Measurements from ENCODE around the gene PFN2. TPM values are rescaled to one million over a fixed set of nuclear protein-coding genes. Genes with fewer than 3 reads are reported as not detected.
"Not testable (repeated sequence)": the region's sequence is repeated elsewhere in the genome, so short reads cannot be mapped to it uniquely, and the experiment has no call there.

PFN2 gene
- total RNA-seq, 1 donor: 198 TPM

DNA sequence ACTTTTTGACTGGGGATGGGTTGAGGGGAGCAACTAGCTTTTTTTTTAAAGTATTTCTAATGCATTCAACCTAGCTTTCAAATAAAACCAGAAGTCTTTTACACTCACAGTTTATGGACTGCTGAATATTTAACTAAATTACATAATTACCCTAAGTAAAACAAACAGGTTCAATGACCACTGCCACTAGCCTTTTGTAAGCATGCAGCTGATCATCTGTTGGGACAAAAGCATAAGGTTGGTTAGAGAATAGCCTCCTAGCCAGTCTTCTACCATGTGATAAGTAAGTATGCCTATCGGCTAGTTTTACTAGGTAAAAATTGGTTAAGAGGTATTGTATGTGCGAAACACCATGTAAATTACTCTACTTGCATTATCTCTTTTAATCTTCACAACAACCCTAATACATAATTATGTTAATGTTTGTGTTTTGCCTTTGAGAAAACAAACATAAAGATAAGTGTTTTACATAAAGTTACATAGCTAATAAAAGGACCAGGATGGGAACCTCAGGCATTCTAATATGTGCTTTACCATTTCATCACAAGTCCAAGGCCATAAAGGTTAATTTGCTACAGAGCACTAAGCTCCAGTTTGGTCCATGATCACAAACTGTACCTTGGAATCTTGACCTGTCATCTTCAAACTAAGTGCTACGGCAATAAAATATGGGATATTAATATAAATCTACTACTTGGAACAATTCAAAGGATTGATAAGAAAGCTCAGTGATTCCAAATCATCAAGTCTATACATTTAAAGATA lies 13.2 kb downstream of the PFN2 start:
- TF ChIP-seq, protein P1, sequence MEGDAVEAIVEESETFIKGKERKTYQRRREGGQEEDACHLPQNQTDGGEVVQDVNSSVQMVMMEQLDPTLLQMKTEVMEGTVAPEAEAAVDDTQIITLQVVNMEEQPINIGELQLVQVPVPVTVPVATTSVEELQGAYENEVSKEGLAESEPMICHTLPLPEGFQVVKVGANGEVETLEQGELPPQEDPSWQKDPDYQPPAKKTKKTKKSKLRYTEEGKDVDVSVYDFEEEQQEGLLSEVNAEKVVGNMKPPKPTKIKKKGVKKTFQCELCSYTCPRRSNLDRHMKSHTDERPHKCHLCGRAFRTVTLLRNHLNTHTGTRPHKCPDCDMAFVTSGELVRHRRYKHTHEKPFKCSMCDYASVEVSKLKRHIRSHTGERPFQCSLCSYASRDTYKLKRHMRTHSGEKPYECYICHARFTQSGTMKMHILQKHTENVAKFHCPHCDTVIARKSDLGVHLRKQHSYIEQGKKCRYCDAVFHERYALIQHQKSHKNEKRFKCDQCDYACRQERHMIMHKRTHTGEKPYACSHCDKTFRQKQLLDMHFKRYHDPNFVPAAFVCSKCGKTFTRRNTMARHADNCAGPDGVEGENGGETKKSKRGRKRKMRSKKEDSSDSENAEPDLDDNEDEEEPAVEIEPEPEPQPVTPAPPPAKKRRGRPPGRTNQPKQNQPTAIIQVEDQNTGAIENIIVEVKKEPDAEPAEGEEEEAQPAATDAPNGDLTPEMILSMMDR (IDR thresholded peaks at IDR 0.05; ENCODE audit: insufficient read depth, low read length): no peak

DNA sequence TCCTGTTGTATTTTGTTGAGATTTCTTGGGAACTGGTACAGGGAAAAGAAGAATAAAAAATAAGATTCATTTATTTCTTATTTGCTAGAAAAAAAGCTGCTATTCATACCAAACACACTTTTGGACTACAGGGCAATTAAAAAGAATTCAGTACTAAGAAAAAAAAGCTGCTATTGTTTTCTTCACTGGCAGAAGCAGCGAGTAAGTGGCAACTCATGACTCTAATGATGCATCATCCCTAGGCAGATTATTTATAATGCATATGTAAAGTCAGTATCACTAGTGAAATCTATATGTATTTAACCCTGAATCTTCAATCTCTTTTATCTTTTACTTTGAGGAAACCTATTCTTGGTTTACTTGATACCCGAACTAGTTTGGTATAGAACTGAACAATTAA lies 15.2 kb downstream of the PFN2 start:
- peak; percentile 18 for DNase-seq (ENCODE audit: low read depth)
- TF ChIP-seq, protein P1 (IDR thresholded peaks at IDR 0.05; ENCODE audit: insufficient read depth, low read length): no peak
- no peak overlapping the region for H3K4me3 ChIP-seq (ENCODE audit: low read depth, low read length)

More for the DNA sequence above, 13.2 kb downstream of the PFN2 start:
- DNase-seq (ENCODE audit: low read depth): no peak
- no peak overlapping the region for H3K4me3 ChIP-seq (ENCODE audit: low read depth, low read length)

DNA sequence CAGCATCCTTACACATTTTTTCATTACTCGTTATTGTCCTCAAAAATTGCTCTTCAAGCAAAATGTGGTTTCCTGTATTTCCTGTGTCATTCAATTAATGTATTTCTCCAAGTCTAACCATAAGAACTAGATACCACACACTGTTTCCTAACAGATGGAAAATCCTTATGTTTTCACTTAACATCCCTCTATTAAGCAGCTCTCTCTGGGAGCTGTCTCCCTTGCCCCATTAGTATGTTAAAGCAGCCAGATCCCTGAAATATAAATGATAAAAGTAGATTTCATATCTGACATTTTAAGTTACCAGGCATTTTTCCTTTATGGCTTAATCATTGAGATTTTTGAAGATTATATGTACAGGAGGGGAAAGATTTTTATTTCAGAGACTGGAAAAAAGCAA lies 15.9 kb downstream of the PFN2 start:
- H3K4me3 ChIP-seq (ENCODE audit: low read depth, low read length): no peak overlapping the region
- no peak for DNase-seq (ENCODE audit: low read depth)
- TF ChIP-seq, protein P1 (IDR thresholded peaks at IDR 0.05; ENCODE audit: insufficient read depth, low read length): no peak

DNA sequence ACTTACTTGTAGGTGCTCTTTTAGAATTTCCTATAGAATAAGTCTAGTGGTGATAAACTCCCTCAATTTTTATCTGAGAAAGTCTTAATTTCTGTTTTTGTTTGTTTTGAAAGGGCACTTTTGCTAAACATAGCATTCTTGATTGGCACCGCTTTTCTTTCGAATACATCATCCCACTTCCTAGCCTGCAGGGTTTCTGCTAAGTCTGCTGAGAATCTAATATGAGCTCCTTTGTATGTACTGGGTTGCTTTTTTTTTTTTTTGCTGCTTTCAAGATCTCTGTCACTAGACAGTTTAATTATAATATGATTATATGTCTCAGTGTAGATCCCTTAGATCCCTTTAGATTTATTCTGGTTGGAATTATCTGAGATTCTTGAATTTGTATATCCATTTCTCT lies 21.5 kb downstream of the PFN2 start:
- H3K4me3 ChIP-seq (ENCODE audit: low read depth, low read length): no peak overlapping the region
- DNase-seq (ENCODE audit: low read depth): no peak
- TF ChIP-seq, protein P1 (IDR thresholded peaks at IDR 0.05; ENCODE audit: insufficient read depth, low read length): no peak

DNA sequence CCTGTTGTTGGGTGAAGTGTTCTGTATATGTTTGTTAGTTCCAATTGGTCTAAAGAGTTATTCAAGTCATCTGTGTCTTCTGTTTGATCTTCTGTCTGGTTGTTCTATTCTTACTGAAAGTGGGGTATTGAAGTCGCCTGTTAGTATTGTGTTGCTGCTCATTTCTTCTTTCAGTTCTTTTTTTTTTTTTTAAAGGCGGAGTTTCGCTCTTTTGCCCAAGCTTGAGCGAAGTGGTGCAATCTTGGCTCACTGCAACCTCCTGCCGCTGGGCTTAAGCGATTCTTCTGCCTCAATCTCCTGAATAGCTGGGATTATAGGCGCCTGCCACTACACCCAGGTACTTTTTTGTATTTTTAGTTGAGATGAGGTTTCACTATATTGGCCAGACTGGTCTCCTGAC lies 23.5 kb downstream of the PFN2 start:
- TF ChIP-seq, protein P1 (IDR thresholded peaks at IDR 0.05; ENCODE audit: insufficient read depth, low read length): no peak
- DNase-seq (ENCODE audit: low read depth): no peak
- no peak overlapping the region for H3K4me3 ChIP-seq (ENCODE audit: low read depth, low read length)

DNA sequence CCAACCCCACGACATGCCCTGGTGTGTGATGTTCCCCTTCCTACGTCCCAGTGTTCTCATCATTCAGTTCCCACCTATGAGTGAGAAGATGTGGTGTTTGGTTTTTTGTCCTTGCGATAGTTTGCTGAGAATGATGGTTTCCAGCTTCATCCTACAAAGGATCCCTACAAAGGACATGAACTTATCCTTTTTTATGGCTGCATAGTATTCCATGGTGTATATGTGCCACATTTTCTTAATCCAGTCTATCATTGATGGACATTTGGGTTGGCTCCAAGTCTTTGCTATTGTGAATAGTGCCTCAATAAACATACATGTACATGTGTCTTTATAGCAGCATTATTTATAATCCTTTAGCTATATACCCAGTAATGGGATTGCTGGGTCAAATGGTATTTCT lies 26.7 kb downstream of the PFN2 start:
- DNase-seq (ENCODE audit: low read depth); H3K4me3 ChIP-seq (ENCODE audit: low read depth, low read length): not testable (repeated sequence)

DNA sequence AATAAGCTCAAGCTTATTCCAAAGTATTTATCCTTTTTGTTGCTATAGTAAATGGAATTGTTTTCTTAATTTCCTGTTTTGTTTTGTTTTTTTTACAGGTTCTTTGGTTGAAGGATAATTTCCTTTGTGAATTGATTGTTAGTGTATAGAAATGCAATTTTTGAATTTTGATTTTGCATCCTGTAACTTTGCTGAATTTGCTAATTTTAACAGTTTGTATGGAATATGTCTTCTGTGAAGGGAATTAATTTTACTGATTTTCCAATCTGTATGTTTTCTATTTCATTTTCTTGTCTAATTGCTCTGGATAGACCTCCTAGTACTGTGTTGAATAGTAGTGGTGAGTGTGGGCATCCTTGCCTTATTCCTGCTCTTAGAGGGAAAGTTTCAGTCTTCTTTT lies 28.3 kb downstream of the PFN2 start:
- DNase-seq (ENCODE audit: low read depth): no peak
- no peak overlapping the region for H3K4me3 ChIP-seq (ENCODE audit: low read depth, low read length)
- TF ChIP-seq, protein P1 (IDR thresholded peaks at IDR 0.05; ENCODE audit: insufficient read depth, low read length): no peak

Data from fibroblast of the aortic adventitia (primary cell).